OCI-LY3 (cell line): ENCODE results near the gene DSEL.
A peak's percentile ranks its signal among the peaks of the same experiment; 100 is the strongest.

Experiments
- H2AFZ ChIP-seq: fragments of 200-600, 300-600 bp; shearing (Covaris generic); 2 replicates; pipeline ENCODE4 v1.6.0; 2014; ENCODE audit warnings: antibody characterized with exemption, low read depth, low read length
- H3K27ac ChIP-seq: fragments of 200-600, 300-600 bp; sonication (generic); 2 replicates; pipeline ENCODE4 v1.5.1; 2014; ENCODE audit warnings: mild to moderate bottlenecking, low read length, moderate library complexity, mixed read lengths
- H3K27me3 ChIP-seq: fragments of 200-600, 300-600 bp; sonication (generic); 2 replicates; pipeline ENCODE4 v1.6.1; 2014; ENCODE audit warnings: low read depth, low read length, mixed read lengths
- H3K36me3 ChIP-seq: fragments of 200-600, 300-600 bp; sonication (generic); replicated peaks from 2 replicates; pipeline ENCODE3; 2014; ENCODE audit warnings: low read depth, low read length, mixed read lengths
- H3K4me1 ChIP-seq: fragments of 300-600, 200-600 bp; sonication (generic); 2 replicates; pipeline ENCODE4 v1.6.1; 2014; ENCODE audit warnings: low read length, mixed read lengths
- H3K4me2 ChIP-seq: fragments of 200-600, 300-600 bp; sonication (generic); 2 replicates; pipeline ENCODE4 v1.6.1; 2014; ENCODE audit warnings: low read length, mixed read lengths
- H3K4me3 ChIP-seq: fragments of 300-600, 200-600 bp; sonication (generic); 2 replicates; pipeline ENCODE4 v1.5.1; 2014; ENCODE audit warnings: antibody characterized with exemption, mild to moderate bottlenecking, low read length, moderate library complexity
- H3K79me2 ChIP-seq: fragments of 300-600, 200-600 bp; shearing (Covaris generic); 2 replicates; pipeline ENCODE4 v1.6.1; 2014; ENCODE audit warnings: mild to moderate bottlenecking, low read length, mixed read lengths
- H3K9ac ChIP-seq: fragments of 300-600, 200-600 bp; shearing (Covaris generic); 2 replicates; pipeline ENCODE4 v1.6.0; 2014; ENCODE audit warnings: mild to moderate bottlenecking, low read length, moderate library complexity
- H3K9me3 ChIP-seq: fragments of 200-600, 300-600 bp; shearing (Covaris generic); 2 replicates; pipeline ENCODE4 v1.6.1; 2014; ENCODE audit warnings: low read length, mixed read lengths; ENCODE audit not compliant: insufficient read depth
- H4K20me1 ChIP-seq: fragments of 200-600, 300-600 bp; sonication (generic); 2 replicates; pipeline ENCODE4 v1.6.1; 2016; ENCODE audit warnings: low read length, mixed read lengths; ENCODE audit not compliant: insufficient read depth
- CTCF ChIP-seq: fragments of 200-600, 300-600 bp; sonication (generic); IDR thresholded peaks from 2 replicates; pipeline ENCODE4 v1.5.1; 2014; ENCODE audit warnings: antibody characterized with exemption, low read length, low read depth
- EZH2phosphoT487 ChIP-seq: fragments of 200-600 bp; shearing (Covaris generic); IDR thresholded peaks from 2 replicates; pipeline ENCODE4 v1.6.1; 2018; ENCODE audit warnings: antibody characterized with exemption, mixed run types, low read depth

The DSEL gene

GRCh38 chr18:67515942-67516538, 480 bp downstream of the DSEL start:
- Histone ChIP-seq H3K9me3 (no peaks in the 10 kb centered on the region), H3K27ac (no peak overlapping the region), H2AFZ (no peak overlapping the region), H3K4me3 (no peak overlapping the region), H3K36me3 (no peaks in the 10 kb centered on the region), H3K79me2 (no peaks in the 10 kb centered on the region), H3K4me2 (no peak overlapping the region), H3K4me1 (no peaks in the 10 kb centered on the region), H4K20me1 (no peaks in the 10 kb centered on the region), H3K9ac (no peak overlapping the region), H3K27me3 (no peaks in the 10 kb centered on the region)
- no peak for TF ChIP-seq EZH2phosphoT487
- no peak for TF ChIP-seq CTCF

- no peaks in the 10 kb centered on the region for H3K9me3 ChIP-seq
- no peak overlapping the region for H3K4me2 ChIP-seq
- H3K4me3 ChIP-seq = no peak overlapping the region
- H3K27me3 ChIP-seq = no peaks in the 10 kb centered on the region
- no peaks in the 10 kb centered on the region for H4K20me1 ChIP-seq
- no peak overlapping the region for H2AFZ ChIP-seq
- no peaks in the 10 kb centered on the region for H3K36me3 ChIP-seq
- no peak overlapping the region for H3K9ac ChIP-seq
- H3K79me2 ChIP-seq = no peaks in the 10 kb centered on the region
- no peak overlapping the region for H3K27ac ChIP-seq
- no peaks in the 10 kb centered on the region for H3K4me1 ChIP-seq
- TF ChIP-seq EZH2phosphoT487 = no peak
These were observed 1.5 kb downstream of the DSEL start for GRCh38 chr18:67514901-67515540.

- Histone ChIP-seq H3K36me3 (no peaks in the 10 kb centered on the region), H3K9me3 (no peaks in the 10 kb centered on the region), H3K79me2 (no peaks in the 10 kb centered on the region), H3K4me1 (no peaks in the 10 kb centered on the region), H4K20me1 (no peaks in the 10 kb centered on the region), H3K4me2 (no peak overlapping the region), H3K27me3 (no peaks in the 10 kb centered on the region), H3K9ac (no peak overlapping the region), H2AFZ (no peak overlapping the region), H3K4me3 (no peak overlapping the region), H3K27ac (no peak overlapping the region)
- TF ChIP-seq EZH2phosphoT487 = no peak
These were observed 2.1 kb downstream of the DSEL start for GRCh38 chr18:67514465-67514864.

GRCh38 chr18:67513280-67513679, 3.2 kb downstream of the DSEL start:
- no peaks in the 10 kb centered on the region for H3K36me3 ChIP-seq
- no peak overlapping the region for H3K4me2 ChIP-seq
- H3K9ac ChIP-seq = no peak overlapping the region
- TF ChIP-seq EZH2phosphoT487 (no peak), CTCF (peak; percentile 32)
- H3K4me1 ChIP-seq = no peaks in the 10 kb centered on the region
- no peak overlapping the region for H3K4me3 ChIP-seq
- no peaks in the 10 kb centered on the region for H3K9me3 ChIP-seq
- no peaks in the 10 kb centered on the region for H4K20me1 ChIP-seq
- no peaks in the 10 kb centered on the region for H3K27me3 ChIP-seq
- no peak overlapping the region for H2AFZ ChIP-seq
- no peaks in the 10 kb centered on the region for H3K79me2 ChIP-seq
- H3K27ac ChIP-seq = no peak overlapping the region

- no peak overlapping the region for H3K27ac ChIP-seq
- H2AFZ ChIP-seq = peak overlapping the region; percentile 17; the same call in 1 of the 2 replicates
- no peaks in the 10 kb centered on the region for H3K9me3 ChIP-seq
- H3K27me3 ChIP-seq = no peaks in the 10 kb centered on the region
- no peak overlapping the region for H3K4me3 ChIP-seq
- no peaks in the 10 kb centered on the region for H4K20me1 ChIP-seq
- no peak for TF ChIP-seq CTCF
- no peak for TF ChIP-seq EZH2phosphoT487
- H3K4me1 ChIP-seq = no peaks in the 10 kb centered on the region
- no peak overlapping the region for H3K4me2 ChIP-seq
- no peaks in the 10 kb centered on the region for H3K79me2 ChIP-seq
- H3K36me3 ChIP-seq = no peaks in the 10 kb centered on the region
- no peak overlapping the region for H3K9ac ChIP-seq
These were observed 4.7 kb downstream of the DSEL start for GRCh38 chr18:67511840-67512239.
